Measurements from ENCODE around the gene CGB3. TPM values are rescaled to one million over a fixed set of nuclear protein-coding genes. Genes with fewer than 3 reads are reported as not detected.
A peak's percentile ranks its signal among the peaks of the same experiment; 100 is the strongest.

CGB3 gene
- total RNA-seq, 1 experiment from 2014 or later, result not detected

DNA sequence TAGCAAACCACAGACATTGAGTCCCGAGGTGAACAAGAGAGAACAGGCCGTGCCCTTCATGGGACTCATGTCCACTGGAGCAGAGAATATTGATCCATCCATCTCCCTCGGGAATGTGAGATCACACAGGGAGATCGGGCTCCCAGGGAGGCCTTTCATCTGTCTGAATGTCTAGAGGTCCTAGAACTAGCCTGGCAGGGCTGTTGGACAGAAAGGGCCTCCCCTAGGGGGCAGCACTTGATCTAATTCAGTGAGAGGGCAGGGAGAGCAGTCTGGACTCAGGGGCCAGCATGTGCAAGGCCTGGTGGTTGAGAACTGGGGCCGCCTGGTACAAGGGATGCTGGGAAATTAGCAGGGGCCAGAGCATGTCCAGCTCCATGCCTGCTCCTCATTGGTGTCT lies 26.2 kb downstream of the CGB3 start:
- H2AFZ ChIP-seq (ENCODE audit: low read depth, low read length, poor library complexity, severe bottlenecking), result no peak overlapping the region
- peaks cover 9 to 23% of the 10 kb centered on the region in 2 experiments for H3K4me1 ChIP-seq (ENCODE audit: control insufficient read depth in 1 of 2, insufficient read depth in 2 of 2, low read length in 2 of 2)
- ATAC-seq (peak; percentile 36), DNase-seq (ENCODE audit: low read depth, low spot score) (peak; percentile 62)
- BruUV-seq (replicated peaks), result no TSS peak
- no peak overlapping the region for H3K4me3 ChIP-seq (replicated peaks in 1 of 2; ENCODE audit: low read depth in 1 of 2, low read length in 2 of 2)
- RAD21 ChIA-PET (ENCODE audit: low non-redundant PET in 1 of 2, low total read pairs in 2 of 2, uncharacterized antibody in 2 of 2, unreplicated experiment in 2 of 2), result interaction anchor here in 1 of 2 experiments (0.7 kb wide), 1 partner anchor 100 kb away, joined by 3 read pairs; no protein-coding TSS in a partner anchor
- peak overlapping the region; percentile 41 for H3K27ac ChIP-seq (ENCODE audit: low read depth, low read length)
- H3K27me3 ChIP-seq (ENCODE audit: insufficient read depth, low read length), result no peaks in the 10 kb centered on the region
- peaks cover 14% of the 10 kb centered on the region; the same call in 1 of the 2 replicates for H4K20me1 ChIP-seq (ENCODE audit: insufficient read depth)
- H3K79me2 ChIP-seq (ENCODE audit: insufficient read depth, low read length), result peaks cover 87% of the 10 kb centered on the region
- POLR2A ChIA-PET, result interaction anchor here (0.6 to 1.0 kb wide), 2 partner anchors 16 to 76 kb away, joined by 3 read pairs; no protein-coding TSS in a partner anchor
- H3K9ac ChIP-seq (ENCODE audit: low read length), result no peak overlapping the region
- CTCF ChIA-PET, result interaction anchor here (0.6 to 2.0 kb wide), 10 partner anchors 10 to 211 kb away, joined by 3 to 7 read pairs (median 4); no protein-coding TSS in a partner anchor
- peak overlapping the region; percentile 7; the same call in 1 of the 2 replicates for H3K4me2 ChIP-seq (ENCODE audit: low read length)
- TF ChIP-seq TCF7L2 (IDR thresholded peaks at IDR 0.05; ENCODE audit: borderline replicate concordance, extremely low read depth, insufficient read depth, insufficient read length) (peak; percentile 40), RAD21 (IDR thresholded peaks at IDR 0.05; ENCODE audit: low read depth) (peak; percentile 69), SRF (IDR thresholded peaks at IDR 0.05; ENCODE audit: low read depth) (no peak), JUND (IDR thresholded peaks at IDR 0.05) (no peak), ZFX (IDR thresholded peaks at IDR 0.05) (no peak), CBX3 (IDR thresholded peaks at IDR 0.05; ENCODE audit: low read depth) (no peak), CTCF (IDR thresholded peaks at IDR 0.05 in 2 of 3, conservative IDR thresholded peaks at IDR 0.05 in 1 of 3; ENCODE audit: borderline replicate concordance in 1 of 3, insufficient read depth in 1 of 3, low read depth in 2 of 3, low read length in 2 of 3) (peak; percentile 67 to 80 (median 74); a peak in 5 of 6 replicates)
- TF ChIP-seq, protein P1, sequence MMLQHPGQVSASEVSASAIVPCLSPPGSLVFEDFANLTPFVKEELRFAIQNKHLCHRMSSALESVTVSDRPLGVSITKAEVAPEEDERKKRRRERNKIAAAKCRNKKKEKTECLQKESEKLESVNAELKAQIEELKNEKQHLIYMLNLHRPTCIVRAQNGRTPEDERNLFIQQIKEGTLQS (IDR thresholded peaks at IDR 0.05), result no peak
- TF ChIP-seq, protein P2, sequence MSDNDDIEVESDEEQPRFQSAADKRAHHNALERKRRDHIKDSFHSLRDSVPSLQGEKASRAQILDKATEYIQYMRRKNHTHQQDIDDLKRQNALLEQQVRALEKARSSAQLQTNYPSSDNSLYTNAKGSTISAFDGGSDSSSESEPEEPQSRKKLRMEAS (IDR thresholded peaks at IDR 0.05), result 0 out of 2 replicates have a peak, but pooled peaks have one; percentile 27
- intact Hi-C loops (cut with micrococcal nuclease), result loop anchor here (2.0 to 5.0 kb wide), 2 partner anchors 211 to 224 kb away; no protein-coding TSS in a partner anchor
- no peaks in the 10 kb centered on the region for H3K9me3 ChIP-seq (ENCODE audit: control insufficient read depth in 1 of 2, insufficient read depth in 1 of 2, low read depth in 1 of 2, low read length in 2 of 2)
- no peaks in the 10 kb centered on the region for H3K9me2 ChIP-seq (ENCODE audit: insufficient read depth)
- peaks cover 8 to 24% of the 10 kb centered on the region in 2 experiments; a peak in 3 of 4 replicates for H3K36me3 ChIP-seq (ENCODE audit: control insufficient read depth in 1 of 2, insufficient read depth in 2 of 2, low read length in 2 of 2)

Data from HCT116 (cell line).